GM20000 (cell line): ENCODE results near the gene BATF3.
"Not testable (repeated sequence)": the region's sequence is repeated elsewhere in the genome, so short reads cannot be mapped to it uniquely, and the experiment has no call there.

Experiments
- DNase-seq: peaks from one replicate; pipeline ENCODE4 v3.0.0; 2012; ENCODE audit warnings: low spot score
- CTCF ChIP-seq: IDR thresholded peaks from 2 replicates; pipeline ENCODE4 v1.5.1; 2012; ENCODE audit warnings: mild to moderate bottlenecking, control low read depth; ENCODE audit errors: extremely low read depth, missing control alignments

BATF3 gene

DNA sequence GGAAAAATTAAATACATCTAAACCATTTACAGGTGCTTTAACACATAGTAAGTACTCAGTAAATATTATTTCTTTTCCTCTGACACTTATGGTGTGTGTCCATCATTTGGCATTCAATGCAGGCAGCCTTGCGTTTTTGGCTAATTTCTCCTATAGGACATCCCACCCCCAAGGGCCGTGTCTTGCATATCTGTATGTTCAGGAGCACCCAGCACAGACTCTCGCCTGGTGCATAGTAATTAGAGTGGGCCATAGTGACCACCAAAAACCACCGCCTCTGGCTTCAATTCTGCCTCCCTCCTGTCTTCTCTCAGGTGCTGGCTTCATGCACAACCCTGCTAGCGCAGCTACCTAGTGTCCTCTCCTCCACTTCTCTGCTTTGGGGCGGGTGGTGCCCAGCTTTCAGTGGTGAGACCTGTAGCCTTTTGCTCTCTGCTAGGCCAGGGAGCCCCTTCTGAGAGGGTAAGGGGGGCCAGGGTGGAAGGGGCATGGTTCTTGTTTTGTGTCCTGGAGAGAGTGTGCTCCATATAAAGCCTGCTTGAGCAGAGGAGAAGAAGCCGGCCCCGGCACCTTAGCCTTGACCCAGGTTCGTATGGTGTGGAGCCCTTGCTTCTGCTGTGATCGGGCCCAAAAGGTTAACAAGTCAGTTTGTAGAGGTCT, 33.4 kb downstream of the BATF3 start:
- TF ChIP-seq CTCF, result no peak
- no peak for DNase-seq

GRCh38 chr1:212665241-212666115, 34.2 kb downstream of the BATF3 start:
- TF ChIP-seq CTCF, result peak; percentile 97
- peak; percentile 81 for DNase-seq

DNA sequence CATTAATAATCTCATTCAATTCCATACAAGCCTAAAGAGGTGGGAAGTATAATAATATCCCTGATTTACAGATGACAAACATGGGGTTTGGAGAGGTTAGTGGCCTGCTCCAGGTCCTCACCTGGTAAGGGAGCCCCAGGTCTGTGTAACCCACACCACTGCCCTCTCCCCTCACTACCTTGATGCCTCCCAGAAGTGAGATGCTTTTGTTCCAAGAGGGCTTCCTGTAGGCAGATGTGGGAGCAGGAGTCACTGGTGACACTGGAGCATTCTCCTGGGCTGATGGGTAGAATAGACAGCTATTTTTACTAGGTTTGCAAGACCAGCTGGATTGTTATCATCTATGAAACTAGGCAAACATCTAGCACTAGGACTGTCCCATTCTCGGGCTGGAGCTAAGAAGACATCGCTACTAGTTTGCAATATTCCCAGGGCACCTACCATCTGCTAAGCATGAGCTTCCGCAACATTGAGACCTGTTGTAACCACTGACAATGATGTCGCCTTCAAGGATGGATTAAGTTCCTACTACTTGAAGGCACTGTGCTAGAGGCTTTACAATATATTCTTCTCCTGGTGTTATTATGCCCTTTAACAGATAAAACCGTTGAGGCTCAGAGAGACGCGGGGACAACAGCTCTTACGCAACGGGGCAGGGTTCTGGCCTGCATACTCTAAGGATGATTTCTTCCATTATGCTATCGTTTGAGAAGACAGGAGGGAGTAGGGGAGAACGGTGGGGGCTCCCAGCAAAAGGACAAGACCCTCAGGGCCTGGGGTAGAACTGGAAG, 35.0 kb downstream of the BATF3 start:
- TF ChIP-seq CTCF, result peak; percentile 5
- no peak for DNase-seq

- not testable (repeated sequence) for DNase-seq
These were observed 41.4 kb downstream of the BATF3 start for GRCh38 chr1:212658250-212658649.

DNA sequence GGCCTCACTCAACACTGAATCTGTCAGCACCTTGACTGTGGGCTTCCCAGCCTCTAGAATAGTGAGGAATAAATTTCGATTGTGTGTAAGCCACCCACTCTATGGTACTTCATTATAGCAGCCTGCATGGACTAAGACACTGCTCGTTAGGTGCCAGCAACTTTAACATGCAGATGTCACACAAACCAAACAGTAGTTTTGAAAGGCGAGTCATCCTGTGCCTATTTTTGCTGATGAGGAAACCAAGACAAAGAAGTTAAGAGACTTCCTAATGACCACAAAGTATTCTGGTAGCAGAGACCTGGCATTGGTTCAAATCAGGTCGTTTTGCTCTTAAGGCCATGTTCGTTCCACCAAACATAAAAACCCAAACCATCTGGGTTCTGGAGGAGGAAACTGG, 42.9 kb downstream of the BATF3 start:
- TF ChIP-seq CTCF, result no peak
- DNase-seq, result no peak

GRCh38 chr1:212655668-212656440, 43.8 kb downstream of the BATF3 start:
- no peak for DNase-seq
- TF ChIP-seq CTCF, result no peak

GRCh38 chr1:212652609-212653008, 47.0 kb downstream of the BATF3 start:
- no peak for TF ChIP-seq CTCF
- DNase-seq, result no peak
